Transverse colon (tissue), 4 donors: ENCODE data around the gene GPER1. TPM values are rescaled to one million over a fixed set of nuclear protein-coding genes. Genes with fewer than 3 reads are reported as not detected.
A peak's percentile ranks its signal among the peaks of the same experiment; 100 is the strongest.

Experiments
- DNase-seq: peaks from one replicate; pipeline ENCODE4 v3.0.0-alpha.2; 2019
- H3K27ac ChIP-seq, 4 donors: fragments of 200-600 bp; sonication (generic); 2 replicates each; pipeline ENCODE4 v1.5.1; 2016 to 2018; ENCODE audit warnings: inconsistent platforms in 4 of 4
- H3K27me3 ChIP-seq: fragments of 200-600 bp; sonication (generic); 2 replicates; pipeline ENCODE4 v1.5.1; 2017; ENCODE audit warnings: inconsistent platforms
- H3K36me3 ChIP-seq, 4 donors: fragments of 200-600 bp; sonication (generic); 2 replicates each; pipeline ENCODE4 v1.5.1; 2017 to 2019; ENCODE audit warnings: inconsistent platforms in 4 of 4
- H3K4me1 ChIP-seq, 4 donors: fragments of 200-600 bp; sonication (generic); 2 replicates each; pipeline ENCODE4 v1.5.1; 2017 to 2020; ENCODE audit warnings: inconsistent platforms in 4 of 4
- H3K4me3 ChIP-seq, 4 donors: fragments of 200-600 bp; sonication (generic); 1 replicate in 1 of 4; 2 replicates in 3 of 4; pipeline versions ENCODE4 v1.5.1 to v1.6.1; 2017 to 2019; ENCODE audit warnings: inconsistent platforms in 4 of 4
- H3K9me3 ChIP-seq, 2 donors: fragments of 200-600 bp; sonication (generic); 2 replicates each; pipeline ENCODE4 v1.5.1; 2017 to 2019; ENCODE audit warnings: inconsistent platforms in 2 of 2
- EP300 ChIP-seq: sonication (generic); formaldehyde crosslinking; IDR thresholded peaks from one replicate; pipeline ENCODE4 v1.6.1; 2017; ENCODE audit warnings: antibody characterized with exemption, low read depth
- POLR2A ChIP-seq: fragments of 450-650 bp; IDR thresholded peaks from one replicate; pipeline ENCODE4 v1.6.1; 2016; ENCODE audit warnings: antibody characterized with exemption, mild to moderate bottlenecking, moderate library complexity
- POLR2AphosphoS5 ChIP-seq, 3 donors: sonication (generic); formaldehyde crosslinking; IDR thresholded peaks; one replicate each; pipeline ENCODE4 v1.6.1; 2016; ENCODE audit warnings: antibody characterized with exemption in 3 of 3
- WGBS, 2 donors: methylation state at CpG; one replicate each; pipeline ENCODE4 v1.1.5; 2018; ENCODE audit warnings: low coverage in 1 of 2; 5-methylcytosine and 5-hydroxymethylcytosine counted together
- in situ Hi-C, 4 donors: fragments of 200-750 bp; cut with MboI; loops; one replicate each; pipeline versions ENCODE4 v1.15.0 to v1.15.1; 2017; ENCODE audit warnings: low sequenced_read_pairs in 3 of 4, low pct_ligation_motif_present in 1 of 4, low pct_unique_long_range_greater_than_20kb in 1 of 4
- intact Hi-C: fragments of 100-400 bp; cut with DNase I; formaldehyde crosslinking; loops from one replicate; pipeline ENCODE4 v1.15.1; 2023; ENCODE audit warnings: low total_unique reads
- total RNA-seq, 4 donors: library from RNA; depleted of rRNA; stranded (reverse); fragments of >200 nt; gene quantifications; one replicate each; pipeline ENCODE4 v1.1.0, GENCODE V29; 2016
- TF ChIP-seq, protein P1 (sequence below), 5 experiments: fragments of 200-600 bp in 3 of 5; fragments of 450-650 bp in 2 of 5; sonication (generic) in 3 of 5; IDR thresholded peaks; 1 replicate in 2 of 5; 2 replicates in 3 of 5; pipeline ENCODE4 v1.5.1; 2016 to 2017; ENCODE audit warnings: antibody characterized with exemption in 5 of 5, inconsistent platforms in 3 of 5, mild to moderate bottlenecking in 2 of 5, moderate library complexity in 1 of 5

GPER1 gene
- total RNA-seq, 4 donors from 2014 or later: 2.2 to 33.7 (median 11.7) TPM

GRCh38 chr7:1086588-1087464 lies 1.1 kb upstream of the GPER1 start:
- Histone ChIP-seq H3K27ac (peak overlapping the region; percentile 13 to 79 (median 74)), H3K27me3 (no peaks in the 10 kb centered on the region), H3K9me3 (no peaks in the 10 kb centered on the region), H3K4me3 (peak overlapping the region; percentile 11 to 62 (median 32)), H3K36me3 (no peaks in the 10 kb centered on the region), H3K4me1 (peaks cover 6 to 40% (median 19%) of the 10 kb centered on the region in 4 donors)
- peak; percentile 83 for DNase-seq
- in situ Hi-C loops: no loop called here
- no peak for TF ChIP-seq EP300
- TF ChIP-seq, protein P1, sequence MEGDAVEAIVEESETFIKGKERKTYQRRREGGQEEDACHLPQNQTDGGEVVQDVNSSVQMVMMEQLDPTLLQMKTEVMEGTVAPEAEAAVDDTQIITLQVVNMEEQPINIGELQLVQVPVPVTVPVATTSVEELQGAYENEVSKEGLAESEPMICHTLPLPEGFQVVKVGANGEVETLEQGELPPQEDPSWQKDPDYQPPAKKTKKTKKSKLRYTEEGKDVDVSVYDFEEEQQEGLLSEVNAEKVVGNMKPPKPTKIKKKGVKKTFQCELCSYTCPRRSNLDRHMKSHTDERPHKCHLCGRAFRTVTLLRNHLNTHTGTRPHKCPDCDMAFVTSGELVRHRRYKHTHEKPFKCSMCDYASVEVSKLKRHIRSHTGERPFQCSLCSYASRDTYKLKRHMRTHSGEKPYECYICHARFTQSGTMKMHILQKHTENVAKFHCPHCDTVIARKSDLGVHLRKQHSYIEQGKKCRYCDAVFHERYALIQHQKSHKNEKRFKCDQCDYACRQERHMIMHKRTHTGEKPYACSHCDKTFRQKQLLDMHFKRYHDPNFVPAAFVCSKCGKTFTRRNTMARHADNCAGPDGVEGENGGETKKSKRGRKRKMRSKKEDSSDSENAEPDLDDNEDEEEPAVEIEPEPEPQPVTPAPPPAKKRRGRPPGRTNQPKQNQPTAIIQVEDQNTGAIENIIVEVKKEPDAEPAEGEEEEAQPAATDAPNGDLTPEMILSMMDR (IDR thresholded peaks at IDR 0.05): peak; percentile 85 to 95 (median 92)
- no peak for TF ChIP-seq POLR2A
- no peak for TF ChIP-seq POLR2AphosphoS5 (IDR thresholded peaks at IDR 0.05)
- WGBS, 2 donors: 7 to 25% methylated on average over 3 to 36 of the region's 45 CpGs
- intact Hi-C loops: loop anchor here (5.0 to 10.0 kb wide), 2 partner anchors 35 to 88 kb away; no protein-coding TSS in a partner anchor

- H3K27ac ChIP-seq: peak overlapping the region; percentile 13 to 79 (median 74)
- in situ Hi-C loops (no loop called here), intact Hi-C loops (loop anchor here (5.0 to 10.0 kb wide), 2 partner anchors 35 to 87 kb away; no protein-coding TSS in a partner anchor)
- TF ChIP-seq POLR2AphosphoS5 (IDR thresholded peaks at IDR 0.05) (no peak), EP300 (no peak), POLR2A (no peak)
- TF ChIP-seq, protein P1 (IDR thresholded peaks at IDR 0.05): no peak
- no peaks in the 10 kb centered on the region for H3K27me3 ChIP-seq
- 25 to 32% methylated on average over 1 to 6 of the region's 6 CpGs for WGBS, 2 donors
- DNase-seq: no peak
- no peaks in the 10 kb centered on the region for H3K9me3 ChIP-seq
- peak overlapping the region in 3 of 4 donors; percentile 27 to 62 (median 38) for H3K4me3 ChIP-seq
- H3K36me3 ChIP-seq: no peaks in the 10 kb centered on the region
- H3K4me1 ChIP-seq: peaks cover 6 to 40% (median 19%) of the 10 kb centered on the region in 4 donors
Measured at GRCh38 chr7:1087465-1087814, 473 bp upstream of the GPER1 start.

DNA sequence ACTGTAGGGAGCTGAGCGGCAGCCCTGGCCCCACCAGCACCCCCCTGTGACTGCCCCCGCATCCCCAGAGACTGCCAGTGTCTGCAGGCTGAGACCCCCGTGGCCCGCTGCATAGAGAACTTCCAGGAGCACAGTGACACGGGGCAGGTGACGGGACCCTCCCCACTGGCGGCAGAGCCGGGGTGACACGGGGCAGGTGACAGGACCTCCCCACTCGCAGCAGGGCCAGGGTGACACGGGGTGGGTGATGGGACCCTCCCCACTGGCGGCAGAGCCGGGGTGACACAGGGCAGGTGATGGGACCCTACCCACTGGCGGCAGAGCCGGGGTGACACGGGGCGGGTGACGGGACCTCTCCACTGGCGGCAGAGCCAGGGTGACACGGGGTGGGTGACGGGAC lies 2.3 kb downstream of the GPER1 start:
- in situ Hi-C loops: no loop called here
- Histone ChIP-seq H3K4me3 (no peak overlapping the region), H3K36me3 (no peaks in the 10 kb centered on the region), H3K4me1 (peaks cover 6 to 26% (median 17%) of the 10 kb centered on the region in 4 donors), H3K9me3 (no peaks in the 10 kb centered on the region), H3K27ac (no peak overlapping the region), H3K27me3 (no peaks in the 10 kb centered on the region)
- intact Hi-C loops: no loop called here
- no peak for TF ChIP-seq EP300
- TF ChIP-seq POLR2AphosphoS5 (IDR thresholded peaks at IDR 0.05): no peak
- TF ChIP-seq, protein P1 (IDR thresholded peaks at IDR 0.05): no peak
- TF ChIP-seq POLR2A: no peak
- DNase-seq: no peak
- WGBS, 2 donors: 60 to 96% methylated on average over 1 to 19 of the region's 21 CpGs
